ENCODE measurements around the gene DGKQ. TPM values are rescaled to one million over a fixed set of nuclear protein-coding genes. Genes with fewer than 3 reads are reported as not detected.

DGKQ gene
- total RNA-seq, 5 donors from 2014 or later (not counting 1 experiment from before 2014, with no cell fraction given) = 22.6 to 46.4 (median 36.9) TPM

DNA sequence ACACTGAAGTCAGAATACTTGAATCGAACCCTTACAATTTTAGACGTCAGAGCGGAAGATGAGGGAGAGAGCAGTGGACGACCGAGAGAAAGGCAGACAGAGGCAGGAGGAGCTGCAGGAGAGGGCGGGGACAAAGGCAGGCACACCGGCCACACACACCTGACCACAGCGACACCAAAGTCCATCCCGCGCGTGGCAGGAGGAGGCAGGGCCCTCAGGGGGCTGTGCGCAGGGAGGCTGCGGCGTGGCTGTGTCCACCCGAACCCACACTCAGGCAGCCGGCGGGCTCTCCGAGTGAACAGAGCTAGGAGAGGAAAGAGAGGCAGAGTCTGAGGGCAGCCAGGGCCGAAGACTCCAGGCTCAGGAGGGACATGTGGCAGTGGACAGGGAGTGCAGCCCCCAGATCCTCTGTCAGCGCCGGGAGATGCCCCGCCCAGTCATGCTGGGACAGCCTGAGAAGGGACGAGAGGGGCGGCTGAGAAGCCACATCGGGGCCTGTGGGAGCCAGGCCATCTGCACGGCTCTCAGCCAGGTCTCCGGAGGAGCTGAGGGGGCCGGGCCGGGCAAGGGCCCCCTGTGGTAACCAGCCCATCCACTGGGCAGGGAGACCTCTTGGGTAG, 61.4 kb downstream of the DGKQ start:
- Histone ChIP-seq H3K9me3 (no peaks in the 10 kb centered on the region), H3K4me1 (ENCODE audit: control insufficient read depth in 1 of 2, extremely low read depth in 1 of 2, insufficient read depth in 2 of 2, low read length in 2 of 2) (peaks cover 2 to 16% of the 10 kb centered on the region in 2 experiments), H3K27me3 (replicated peaks in 1 of 2; ENCODE audit: control insufficient read depth in 2 of 2, extremely low read depth in 1 of 2, insufficient read depth in 2 of 2, low read length in 1 of 2) (no peaks in the 10 kb centered on the region), H3K4me3 (ENCODE audit: control insufficient read depth in 1 of 2, extremely low read depth in 1 of 2, low read length in 1 of 2) (no peak overlapping the region), H3K36me3 (ENCODE audit: control insufficient read depth in 2 of 2, extremely low read depth in 1 of 2, insufficient read depth in 1 of 2, low read length in 1 of 2) (peaks cover 23 to 58% of the 10 kb centered on the region in 2 donors), H3K27ac (ENCODE audit: low read length) (no peak overlapping the region)
- 96% methylated on average over 24 of the region's 29 CpGs for WGBS (ENCODE audit: insufficient coverage)
- CTCF ChIA-PET = interaction anchor here in 1 of 2 donors (0.8 kb wide), 1 partner anchor 12 kb away, joined by 5 read pairs; no protein-coding TSS in a partner anchor
- H3K27me3 Mint-ChIP-seq = no peaks in the 10 kb centered on the region
- H3K36me3 Mint-ChIP-seq = peaks cover 13% of the 10 kb centered on the region
- DNase-seq (no peak), ATAC-seq (replicated peaks in 1 of 4) (no peak)
- no peaks in the 10 kb centered on the region for H3K9me3 Mint-ChIP-seq
- peaks cover 22 to 28% (median 26%) of the 10 kb centered on the region in 3 donors for H3K4me1 Mint-ChIP-seq
- POLR2A ChIA-PET = no interaction called here
- H3K27ac Mint-ChIP-seq = peak overlapping the region in 1 of 2 donors; percentile 28
- H3K4me3 Mint-ChIP-seq = no peak overlapping the region

DNA sequence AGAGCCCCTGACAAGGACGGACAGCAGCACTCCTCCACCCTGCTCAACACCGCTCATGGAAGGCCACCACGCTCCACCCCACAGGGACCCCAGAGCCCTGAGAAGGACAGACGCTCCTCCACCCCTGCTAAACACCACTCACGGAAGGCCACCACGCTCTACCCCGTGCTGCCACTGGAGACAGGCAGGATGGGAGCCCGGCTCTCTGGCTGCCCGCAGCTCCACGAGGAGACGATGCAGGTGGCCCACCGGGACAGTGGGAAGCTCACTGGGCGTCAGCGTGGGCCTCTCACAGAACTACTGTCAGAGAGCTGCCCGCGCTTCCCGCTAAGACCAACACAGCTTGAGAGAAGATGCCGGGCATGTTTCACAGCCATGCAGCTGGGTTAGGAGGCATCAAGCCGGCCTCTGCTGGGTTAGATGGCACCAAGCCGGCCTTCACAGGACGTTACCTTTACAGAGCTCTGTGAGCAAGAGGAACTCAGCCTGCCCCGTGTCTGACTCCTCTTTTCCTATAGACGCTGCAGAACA, 62.1 kb downstream of the DGKQ start:
- over 99% methylated on average over 19 of the region's 23 CpGs for WGBS (ENCODE audit: insufficient coverage)
- no peak overlapping the region for H3K4me3 Mint-ChIP-seq
- Histone ChIP-seq H3K4me1 (ENCODE audit: control insufficient read depth in 1 of 2, extremely low read depth in 1 of 2, insufficient read depth in 2 of 2, low read length in 2 of 2) (peaks cover 2 to 12% of the 10 kb centered on the region in 2 experiments), H3K36me3 (ENCODE audit: control insufficient read depth in 2 of 2, extremely low read depth in 1 of 2, insufficient read depth in 1 of 2, low read length in 1 of 2) (peaks cover 23 to 59% of the 10 kb centered on the region in 2 donors), H3K27me3 (replicated peaks in 1 of 2; ENCODE audit: control insufficient read depth in 2 of 2, extremely low read depth in 1 of 2, insufficient read depth in 2 of 2, low read length in 1 of 2) (no peaks in the 10 kb centered on the region), H3K27ac (ENCODE audit: low read length) (no peak overlapping the region), H3K9me3 (no peaks in the 10 kb centered on the region), H3K4me3 (ENCODE audit: control insufficient read depth in 1 of 2, extremely low read depth in 1 of 2, low read length in 1 of 2) (no peak overlapping the region)
- no peak overlapping the region for H3K27ac Mint-ChIP-seq
- H3K4me1 Mint-ChIP-seq = peaks cover 15 to 21% (median 19%) of the 10 kb centered on the region in 3 donors
- H3K9me3 Mint-ChIP-seq = no peaks in the 10 kb centered on the region
- peaks cover 18% of the 10 kb centered on the region for H3K36me3 Mint-ChIP-seq
- H3K27me3 Mint-ChIP-seq = no peaks in the 10 kb centered on the region
- DNase-seq (no peak), ATAC-seq (replicated peaks in 1 of 4) (no peak)
- ChIA-PET POLR2A (no interaction called here), CTCF (interaction anchor here in 1 of 2 donors (0.8 kb wide), 1 partner anchor 13 kb away, joined by 5 read pairs; no protein-coding TSS in a partner anchor)

DNA sequence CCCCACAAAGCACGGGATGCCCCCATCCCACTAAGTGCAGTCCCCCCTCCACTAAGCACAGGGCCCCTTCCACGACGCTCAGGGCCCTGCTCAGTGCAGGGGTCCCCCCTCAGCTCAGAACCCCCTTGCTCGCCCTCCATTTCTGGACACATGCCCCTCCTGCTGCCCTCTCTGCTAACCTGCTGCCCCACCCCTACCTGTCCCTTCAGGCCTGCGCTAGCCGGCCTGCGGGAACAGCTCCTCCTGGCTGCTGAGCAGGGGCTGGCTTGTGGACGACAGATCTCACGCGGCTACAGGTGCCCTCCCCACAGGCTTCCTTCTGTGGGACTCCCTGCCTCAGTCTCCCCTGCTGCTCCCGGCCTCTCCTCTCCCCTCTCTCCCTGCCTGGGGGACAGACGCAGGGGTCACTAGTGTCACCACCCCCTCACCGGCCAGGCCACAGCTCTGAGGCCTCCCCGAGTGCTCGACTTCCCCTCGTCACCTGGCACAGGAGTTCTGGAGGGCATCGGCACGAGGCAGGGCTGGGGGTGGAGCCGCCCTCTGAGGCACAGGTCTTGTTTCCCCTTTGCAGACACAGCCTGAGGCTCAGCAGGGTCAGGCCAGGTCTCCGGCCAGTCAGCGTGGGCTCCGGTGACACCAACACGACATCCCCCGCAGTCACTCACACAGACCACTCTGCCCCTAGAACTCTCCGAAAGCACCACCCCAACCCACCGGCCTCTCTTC, 62.8 kb downstream of the DGKQ start:
- no peaks in the 10 kb centered on the region for H3K9me3 Mint-ChIP-seq
- DNase-seq = no peak
- no peaks in the 10 kb centered on the region for H3K27me3 Mint-ChIP-seq
- CTCF ChIA-PET = no interaction called here
- POLR2A ChIA-PET = no interaction called here
- Histone ChIP-seq H3K4me3 (ENCODE audit: control insufficient read depth in 1 of 2, extremely low read depth in 1 of 2, low read length in 1 of 2) (no peak overlapping the region), H3K36me3 (ENCODE audit: control insufficient read depth in 2 of 2, extremely low read depth in 1 of 2, insufficient read depth in 1 of 2, low read length in 1 of 2) (peaks cover 23 to 61% of the 10 kb centered on the region in 2 donors), H3K27me3 (replicated peaks in 1 of 2; ENCODE audit: control insufficient read depth in 2 of 2, extremely low read depth in 1 of 2, insufficient read depth in 2 of 2, low read length in 1 of 2) (no peaks in the 10 kb centered on the region), H3K9me3 (no peaks in the 10 kb centered on the region), H3K4me1 (ENCODE audit: control insufficient read depth in 1 of 2, extremely low read depth in 1 of 2, insufficient read depth in 2 of 2, low read length in 2 of 2) (peaks cover 2 to 9% of the 10 kb centered on the region in 2 experiments), H3K27ac (ENCODE audit: low read length) (no peak overlapping the region)
- no peak overlapping the region for H3K27ac Mint-ChIP-seq
- ATAC-seq (replicated peaks in 1 of 4) = no peak
- H3K4me1 Mint-ChIP-seq = peaks cover 8 to 13% (median 11%) of the 10 kb centered on the region in 3 donors
- 98% methylated on average over 25 of the region's 26 CpGs for WGBS (ENCODE audit: insufficient coverage)
- peaks cover 18% of the 10 kb centered on the region for H3K36me3 Mint-ChIP-seq
- H3K4me3 Mint-ChIP-seq = no peak overlapping the region

DNA sequence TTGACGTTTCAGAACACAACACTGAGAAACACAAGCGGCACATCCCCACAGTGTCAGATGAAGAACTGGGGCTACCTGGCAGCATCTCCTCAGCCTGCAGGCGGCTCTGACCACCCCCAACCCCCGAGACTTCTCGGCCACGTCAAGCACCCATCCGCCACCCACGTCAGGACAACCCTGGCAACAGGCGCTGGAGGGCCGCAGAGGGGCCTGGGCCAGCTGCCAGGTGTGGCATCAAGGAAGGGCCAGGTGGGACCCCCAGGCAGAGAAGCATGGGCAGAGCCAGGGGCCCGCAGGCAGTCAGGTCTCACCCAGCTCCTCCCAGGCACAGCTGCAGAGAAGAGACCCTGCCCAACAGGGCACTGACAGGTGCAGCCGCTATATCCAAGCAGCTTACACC, 63.5 kb downstream of the DGKQ start:
- Histone ChIP-seq H3K9me3 (no peaks in the 10 kb centered on the region), H3K4me1 (ENCODE audit: control insufficient read depth in 1 of 2, extremely low read depth in 1 of 2, insufficient read depth in 2 of 2, low read length in 2 of 2) (peaks cover 0 to 3% of the 10 kb centered on the region in 2 experiments), H3K36me3 (ENCODE audit: control insufficient read depth in 2 of 2, extremely low read depth in 1 of 2, insufficient read depth in 1 of 2, low read length in 1 of 2) (peaks cover 23 to 63% of the 10 kb centered on the region in 2 donors), H3K27ac (ENCODE audit: low read length) (no peak overlapping the region), H3K4me3 (ENCODE audit: control insufficient read depth in 1 of 2, extremely low read depth in 1 of 2, low read length in 1 of 2) (no peak overlapping the region), H3K27me3 (replicated peaks in 1 of 2; ENCODE audit: control insufficient read depth in 2 of 2, extremely low read depth in 1 of 2, insufficient read depth in 2 of 2, low read length in 1 of 2) (no peaks in the 10 kb centered on the region)
- no peaks in the 10 kb centered on the region for H3K27me3 Mint-ChIP-seq
- WGBS (ENCODE audit: insufficient coverage) = 96% methylated on average over 12 of the region's 12 CpGs
- ChIA-PET CTCF (no interaction called here), POLR2A (no interaction called here)
- H3K27ac Mint-ChIP-seq = no peak overlapping the region
- H3K36me3 Mint-ChIP-seq = peaks cover 23% of the 10 kb centered on the region
- peaks cover under 1 to 6% (median 4%) of the 10 kb centered on the region in 3 donors for H3K4me1 Mint-ChIP-seq
- no peak overlapping the region for H3K4me3 Mint-ChIP-seq
- ATAC-seq (replicated peaks in 1 of 4) (no peak), DNase-seq (no peak)
- no peaks in the 10 kb centered on the region for H3K9me3 Mint-ChIP-seq

DNA sequence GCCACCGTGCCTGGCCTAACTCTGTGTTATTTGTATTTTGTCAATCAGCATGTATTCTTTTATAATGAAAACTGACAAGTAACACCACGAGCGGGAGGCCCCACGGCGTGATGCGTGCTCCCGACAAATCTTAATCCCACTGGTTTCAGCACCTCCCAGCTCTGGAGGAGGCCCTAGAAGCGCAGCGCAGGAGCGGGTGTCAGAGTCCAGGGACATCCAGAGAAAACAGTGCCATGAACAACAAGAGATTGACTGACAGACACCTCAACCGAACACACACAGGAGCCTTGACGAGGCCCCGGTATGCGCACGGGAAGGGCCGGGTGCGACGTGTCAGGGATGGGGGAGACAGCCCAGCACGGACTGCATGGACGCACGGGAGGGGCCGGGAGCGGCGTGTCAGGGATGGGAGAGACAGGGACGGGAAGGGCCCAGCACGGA, 64.2 kb downstream of the DGKQ start:
- Mint-ChIP-seq H3K4me1 (peaks cover 0 to 4% (median 2%) of the 10 kb centered on the region in 3 donors), H3K36me3 (peaks cover 26% of the 10 kb centered on the region), H3K27ac (no peak overlapping the region), H3K4me3 (no peak overlapping the region), H3K27me3 (no peaks in the 10 kb centered on the region), H3K9me3 (no peaks in the 10 kb centered on the region)
- Histone ChIP-seq H3K9me3 (no peaks in the 10 kb centered on the region), H3K4me1 (ENCODE audit: control insufficient read depth in 1 of 2, extremely low read depth in 1 of 2, insufficient read depth in 2 of 2, low read length in 2 of 2) (no peaks in the 10 kb centered on the region), H3K36me3 (ENCODE audit: control insufficient read depth in 2 of 2, extremely low read depth in 1 of 2, insufficient read depth in 1 of 2, low read length in 1 of 2) (peaks cover 23 to 67% of the 10 kb centered on the region in 2 donors), H3K27ac (ENCODE audit: low read length) (no peak overlapping the region), H3K4me3 (ENCODE audit: control insufficient read depth in 1 of 2, extremely low read depth in 1 of 2, low read length in 1 of 2) (no peak overlapping the region), H3K27me3 (replicated peaks in 1 of 2; ENCODE audit: control insufficient read depth in 2 of 2, extremely low read depth in 1 of 2, insufficient read depth in 2 of 2, low read length in 1 of 2) (no peaks in the 10 kb centered on the region)
- WGBS (ENCODE audit: insufficient coverage) = 98% methylated on average over 21 of the region's 26 CpGs
- DNase-seq (no peak), ATAC-seq (replicated peaks in 1 of 4) (no peak)
- POLR2A ChIA-PET = no interaction called here
- CTCF ChIA-PET = no interaction called here

All from T-cell (primary cell).